NCI-H128 (cell line): ENCODE data around the gene CREB3L4.
"Not testable (repeated sequence)": the region's sequence is repeated elsewhere in the genome, so short reads cannot be mapped to it uniquely, and the experiment has no call there.

ENCODE experiments used
- DNase-seq: peaks from one replicate; lab custom pipeline; 2025; ENCODE audit not compliant: unreplicated experiment; lab: John Stamatoyannopoulos, UW

The CREB3L4 gene

GRCh38 chr1:153984123-153984894 is 16.6 kb downstream of the CREB3L4 start:
- no peak for DNase-seq

GRCh38 chr1:153985341-153985912 is 17.7 kb downstream of the CREB3L4 start:
- DNase-seq: no peak

GRCh38 chr1:153985941-153986761 is 18.4 kb downstream of the CREB3L4 start, which contains the start of gene RAB13:
Gene RAB13 (minus strand): TSS chr1:153986339. CDS start chr1:153986236, 103 bp downstream.
- DNase-seq: peak; percentile 48

- no peak for DNase-seq
Measured at GRCh38 chr1:153987621-153988020, 19.9 kb downstream of the CREB3L4 start.

- peak; percentile 98 for DNase-seq
Measured at GRCh38 chr1:153990468-153991150, 22.9 kb downstream of the CREB3L4 start, which contains the start of gene RPS27. Gene RPS27 (plus strand): TSS chr1:153990762. CDS start chr1:153990797, 35 bp downstream.

- DNase-seq: no peak
Measured at GRCh38 chr1:153991151-153991630, 23.5 kb downstream of the CREB3L4 start.

GRCh38 chr1:153991806-153992205 is 24.1 kb downstream of the CREB3L4 start:
- DNase-seq: no peak

GRCh38 chr1:153995202-153995601 is 27.5 kb downstream of the CREB3L4 start:
- no peak for DNase-seq

- DNase-seq: no peak
Measured at GRCh38 chr1:153995640-153996039, 27.9 kb downstream of the CREB3L4 start.

- not testable (repeated sequence) for DNase-seq
Measured at GRCh38 chr1:153996882-153997281, 29.2 kb downstream of the CREB3L4 start.

GRCh38 chr1:154000420-154000819 is 32.7 kb downstream of the CREB3L4 start:
- DNase-seq: no peak

- DNase-seq: no peak
Measured at GRCh38 chr1:154006136-154006535, 38.4 kb downstream of the CREB3L4 start.

- no peak for DNase-seq
Measured at GRCh38 chr1:154012129-154012528, 44.4 kb downstream of the CREB3L4 start.

GRCh38 chr1:154012543-154012942 is 44.8 kb downstream of the CREB3L4 start:
- DNase-seq: not testable (repeated sequence)

- DNase-seq: no peak
Measured at GRCh38 chr1:154014154-154014907, 46.6 kb downstream of the CREB3L4 start.

- no peak for DNase-seq
Measured at GRCh38 chr1:154019269-154019668, 51.6 kb downstream of the CREB3L4 start.

GRCh38 chr1:154019940-154020339 is 52.2 kb downstream of the CREB3L4 start:
- DNase-seq: no peak
